Heart right ventricle (tissue), 16 donors: ENCODE data around the gene DEPDC1B. TPM values are rescaled to one million over a fixed set of nuclear protein-coding genes. Genes with fewer than 3 reads are reported as not detected.

Source experiments
- ATAC-seq, 8 donors: fragments of 200-7000 bp; cut with Tn5 transposase; one replicate each; pipeline ENCODE4 v1.9.1; 2020; ENCODE audit warnings: mild to moderate bottlenecking in 8 of 8, moderate library complexity in 8 of 8, moderate number of reproducible peaks in 1 of 8
- DNase-seq, 2 donors: peaks; one replicate each; pipeline ENCODE4 v3.0.0-alpha.2; 2020
- H3K27ac ChIP-seq, 10 donors: fragments of 200-600 bp; sonication (generic) in 2 of 10; one replicate each; pipeline versions ENCODE4 v1.5.0 to v1.8.0; 2020 to 2022; ENCODE audit warnings: mild to moderate bottlenecking in 3 of 10
- H3K27me3 ChIP-seq, 7 donors: fragments of 200-600 bp; one replicate each; pipeline ENCODE4 v1.8.0; 2021 to 2022; ENCODE audit warnings: mild to moderate bottlenecking in 2 of 7
- H3K36me3 ChIP-seq, 9 donors: fragments of 200-600 bp; sonication (generic) in 1 of 9; one replicate each; pipeline versions ENCODE4 v1.5.0 to v1.8.0; 2020 to 2022; ENCODE audit warnings: mild to moderate bottlenecking in 2 of 9
- H3K4me1 ChIP-seq, 9 donors: fragments of 200-600 bp; sonication (generic) in 1 of 9; one replicate each; pipeline versions ENCODE4 v1.5.0 to v1.8.0; 2020 to 2022; ENCODE audit warnings: mild to moderate bottlenecking in 4 of 9
- H3K4me3 ChIP-seq, 10 donors: fragments of 200-600 bp; sonication (generic) in 2 of 10; one replicate each; pipeline versions ENCODE4 v1.5.0 to v1.8.0; 2020 to 2022; ENCODE audit warnings: mild to moderate bottlenecking in 7 of 10, moderate library complexity in 2 of 10
- H3K9me3 ChIP-seq, 11 donors: fragments of 200-600 bp in 10 of 11; sonication (generic) in 2 of 11; one replicate each; pipeline versions ENCODE4 v1.5.0 to v1.8.0; 2013 to 2022; ENCODE audit warnings: mild to moderate bottlenecking in 2 of 11, control low read depth in 1 of 11, moderate library complexity in 1 of 11
- CTCF ChIP-seq, 9 donors: fragments of 200-600 bp; sonication (generic) in 2 of 9; IDR thresholded peaks; one replicate each; pipeline versions ENCODE4 v1.5.0 to v1.8.0; 2021 to 2022; ENCODE audit warnings: antibody characterized with exemption in 9 of 9, mild to moderate bottlenecking in 5 of 9, moderate library complexity in 1 of 9
- WGBS, 2 donors: extraction: QIAGEN DNeasy Blood & Tissue Kit; methylation state at CpG; one replicate each; pipeline ENCODE4 v1.1.7; 2013; ENCODE audit warnings: inconsistent platforms in 1 of 2; 5-methylcytosine and 5-hydroxymethylcytosine counted together
- intact Hi-C, 10 donors: fragments of 100-400 bp; cut with DNase I; formaldehyde crosslinking; loops; one replicate each; pipeline versions ENCODE4 v1.11.1 to v1.14.2; 2022
- polyA plus RNA-seq, 2 donors: library from polyadenylated mRNA; stranded (reverse); fragments of 200-250 nt; gene quantifications; one replicate each; pipeline ENCODE4 v1.2.3, GENCODE V29; 2013
- total RNA-seq, 10 donors: library from RNA; stranded (reverse); fragmentation: NEBNext Ultra II Directional in 3 of 10; extraction: Animal tissue kit (Norgen Biotek cat#: 25700) in 3 of 10; gene quantifications; one replicate each; pipeline versions ENCODE4 v1.2.1 to v1.2.4, GENCODE V29; 2021 to 2023
- donor health status: Arrhythmogenic right ventricular cardiomyopathy.
- donor health status: ischemic (EF 13 %, LVEDD 7.1; RV severe dilation, severe dysfunction).
- donor health status: healthy with polysubstance abuse.
- donor health status: DM: no; HTN: yes; CAD: no.
- donor health status: DM: no; HTN: no; CAD: no.
- donor health status: ischemic (EF 25% LVEDD 6.9; RV normal size, moderate dysfunction).
- donor health status: ischemic (EF 25% LVEDD 5.7; RV mildly dilated, moderate dysfunction).
- donor health status: healthy.
- donor health status: DM: yes; HTN: yes; CAD: no.
- donor health status: Ischemic cardiomyopathy.
- donor health status: ischemic (EF 35%, LVEDD 5.7; RV mildly dilated, moderate dysfunction).
- donor health status: nonischemic (EF 11% LVEDD 7.7; RV severe dilation, severe dysfunction).
- donor health status: DM: yes; HTN: yes; CAD: no.
- donor health status: PGD.
- donor health status: ischemic (EF 29% LVEDD 5.4; RV normal size, mild dysfunction).
- donor health status: nonischemic (EF 23%, LVEDD 6.1; RV moderate dilation, normal function).

The DEPDC1B gene
- total and polyA plus RNA-seq, 12 donors = 0.04 to 1.1 (median 0.46) TPM; not detected in 7

GRCh38 chr5:60710362-60710761 lies 10.4 kb upstream of the DEPDC1B start:
- intact Hi-C loops = no loop called here
- H3K9me3 ChIP-seq = peaks cover 0 to 10% (median 0%) of the 10 kb centered on the region in 11 donors
- TF ChIP-seq CTCF (IDR thresholded peaks at IDR 0.05) = no peak
- ATAC-seq = no peak
- no peak overlapping the region for H3K27ac ChIP-seq
- no peaks in the 10 kb centered on the region for H3K4me1 ChIP-seq
- DNase-seq = no peak
- WGBS, 2 donors = 48 to 58% methylated on average over 3 of the region's 3 CpGs
- no peaks in the 10 kb centered on the region for H3K27me3 ChIP-seq
- no peak overlapping the region for H3K4me3 ChIP-seq
- H3K36me3 ChIP-seq = no peaks in the 10 kb centered on the region

- DNase-seq (no peak), ATAC-seq (no peak)
- Histone ChIP-seq H3K27me3 (peaks cover 0 to 6% (median 0%) of the 10 kb centered on the region in 7 donors), H3K36me3 (no peaks in the 10 kb centered on the region), H3K4me3 (no peak overlapping the region), H3K4me1 (peaks cover 0 to 13% (median 10%) of the 10 kb centered on the region in 9 donors), H3K27ac (no peak overlapping the region), H3K9me3 (no peaks in the 10 kb centered on the region)
- intact Hi-C loops = no loop called here
- TF ChIP-seq CTCF (IDR thresholded peaks at IDR 0.05) = no peak
Observed at GRCh38 chr5:60705144-60705543, 5.2 kb upstream of the DEPDC1B start.

- H3K4me3 ChIP-seq = no peak overlapping the region
- ATAC-seq (no peak), DNase-seq (no peak)
- peaks cover 0 to 6% (median 0%) of the 10 kb centered on the region in 7 donors for H3K27me3 ChIP-seq
- intact Hi-C loops = no loop called here
- TF ChIP-seq CTCF (IDR thresholded peaks at IDR 0.05) = no peak
- H3K9me3 ChIP-seq = no peaks in the 10 kb centered on the region
- H3K4me1 ChIP-seq = peaks cover 0 to 20% (median 11%) of the 10 kb centered on the region in 9 donors
- no peaks in the 10 kb centered on the region for H3K36me3 ChIP-seq
- no peak overlapping the region for H3K27ac ChIP-seq
- 83 to 84% methylated on average over 2 of the region's 2 CpGs for WGBS, 2 donors
Observed at GRCh38 chr5:60703944-60704343, 4.0 kb upstream of the DEPDC1B start.

DNA sequence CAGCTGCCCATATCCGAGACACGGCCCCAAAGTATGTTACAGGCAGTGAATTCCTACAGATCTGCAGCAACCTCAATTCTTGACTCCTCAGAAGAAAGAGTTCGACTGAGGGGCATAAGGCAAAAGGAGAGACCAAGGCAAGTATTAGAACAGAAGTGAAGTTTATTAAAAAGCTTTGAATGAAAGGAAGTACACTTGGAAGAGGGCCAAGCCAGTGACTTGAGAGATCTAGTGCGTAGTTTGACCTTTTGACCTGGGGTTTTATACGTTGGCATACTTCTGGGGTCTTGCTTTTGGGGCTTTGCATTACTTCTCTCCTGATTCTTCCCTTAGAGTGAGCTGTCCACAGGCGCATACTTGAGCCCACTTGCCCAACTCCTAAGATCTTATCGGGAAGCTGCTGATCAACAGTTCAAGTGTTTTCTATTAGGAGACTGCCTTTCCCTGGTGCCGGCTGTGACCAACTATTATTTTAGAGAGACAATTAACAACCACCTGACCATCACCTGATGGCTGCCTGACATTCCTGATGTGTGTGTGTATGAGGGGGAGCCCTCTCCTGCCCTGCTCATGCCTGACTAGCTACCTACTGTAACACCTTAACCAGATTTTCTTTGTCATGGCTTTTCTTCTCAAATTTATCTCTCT lies 1.5 kb upstream of the DEPDC1B start:
- no peaks in the 10 kb centered on the region for H3K36me3 ChIP-seq
- H3K4me3 ChIP-seq = peak overlapping the region in 1 of 10 donors; percentile 98
- H3K4me1 ChIP-seq = peaks cover 0 to 21% (median 11%) of the 10 kb centered on the region in 9 donors
- no peak overlapping the region for H3K27ac ChIP-seq
- intact Hi-C loops = no loop called here
- H3K27me3 ChIP-seq = peaks cover 0 to 6% (median 0%) of the 10 kb centered on the region in 7 donors
- TF ChIP-seq CTCF (IDR thresholded peaks at IDR 0.05) = no peak
- WGBS, 2 donors = 49 to 55% methylated on average over 8 of the region's 8 CpGs
- DNase-seq = no peak
- H3K9me3 ChIP-seq = no peaks in the 10 kb centered on the region
- ATAC-seq = no peak
